ENCODE results near the gene CDH6.

GRCh38 chr5:31375999-31376720 lies 182.7 kb downstream of the CDH6 start:
- TF ChIP-seq CTCF (conservative IDR thresholded peaks at IDR 0.05; ENCODE audit: low read depth, low read length) (no peak), BHLHE40 (IDR thresholded peaks at IDR 0.05; ENCODE audit: low read depth, low read length) (no peak)

Data from IMR-90 (cell line).